K562 (cell line): ENCODE data around the gene PCP4L1. TPM values are rescaled to one million over a fixed set of nuclear protein-coding genes. Genes with fewer than 3 reads are reported as not detected.

Experiments
- MGA ChIP-seq: fragments of 450-650 bp; IDR thresholded peaks from 2 replicates; pipeline ENCODE4 v1.6.1; 2016; ENCODE audit warnings: mild to moderate bottlenecking, moderate library complexity
- polyA plus RNA-seq, 8 experiments: library from polyadenylated mRNA; depleted of rRNA in 4 of 8; stranded (reverse) in 5 of 8; unstranded in 3 of 8; fragments of >200 nt; fragmentation: Nextera tagmentation in 2 of 8; fragmentation: Illumina TruSeq in 1 of 8; extraction: Ambion mirVana in 2 of 8; extraction: Trizol in 1 of 8; gene quantifications; 2 replicates each; pipeline versions ENCODE4 v1.2.1 to v1.2.3, GENCODE V29; 2011 to 2014; ENCODE audit warnings: inconsistent platforms in 1 of 8, missing spikeins in 1 of 8
- total RNA-seq, 7 experiments: library from RNA; depleted of rRNA in 6 of 7; stranded (reverse); fragments of >200 nt in 6 of 7; fragmentation: Illumina TruSeq in 2 of 7; extraction: Trizol in 2 of 7; gene quantifications; 2 replicates each; pipeline versions ENCODE4 v1.2.1 to v1.2.3, GENCODE V29; 2011 to 2021; ENCODE audit warnings: low replicate concordance in 1 of 7
- TF ChIP-seq, protein P1 (sequence below), 2 experiments: fragments of 250-450 bp in 1 of 2; fragments of 450-650 bp in 1 of 2; sonication (Bioruptor Pico) in 1 of 2; IDR thresholded peaks; 2 replicates each; pipeline versions ENCODE4 v1.6.1 to v1.8.0; 2016 to 2021; ENCODE audit warnings: mild to moderate bottlenecking in 2 of 2, moderate library complexity in 2 of 2, missing compliant biosample characterization in 1 of 2, missing genetic modification characterization in 1 of 2

PCP4L1 gene
- total and polyA plus RNA-seq, 9 of the 15 experiments (the other 6 are each of a cell fraction or from before 2014, with no cell fraction given): not detected

- TF ChIP-seq MGA: no peak
- TF ChIP-seq, protein P1, sequence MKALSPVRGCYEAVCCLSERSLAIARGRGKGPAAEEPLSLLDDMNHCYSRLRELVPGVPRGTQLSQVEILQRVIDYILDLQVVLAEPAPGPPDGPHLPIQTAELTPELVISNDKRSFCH (CRISPR knock-in tag; IDR thresholded peaks at IDR 0.05): no peak
- TF ChIP-seq, protein P1 (tag; IDR thresholded peaks at IDR 0.05): no peak
Measured at GRCh38 chr1:161259765-161260164, 1.2 kb downstream of the PCP4L1 start (continued).
